Stimulated activated CD8-positive, alpha-beta memory T cell treated with anti-CD3 and anti-CD28 coated beads, Interleukin-7, amount 100 ng/mL, for 4 hours (primary cell): ENCODE results near the gene EVI5L.
"Not testable (repeated sequence)": the region's sequence is repeated elsewhere in the genome, so short reads cannot be mapped to it uniquely, and the experiment has no call there.

ENCODE experiments used
- DNase-seq, 2 donors: peaks; one replicate each; pipeline ENCODE4 v3.0.0-alpha.2; 2020; ENCODE audit warnings: low read depth in 2 of 2

The EVI5L gene

GRCh38 chr19:7845390-7846154 is 15.6 kb downstream of the EVI5L start:
- DNase-seq = no peak

- no peak for DNase-seq
Observed at GRCh38 chr19:7846155-7846646, 16.2 kb downstream of the EVI5L start.

GRCh38 chr19:7847664-7848063 is 17.6 kb downstream of the EVI5L start:
- no peak for DNase-seq

- no peak for DNase-seq
Observed at GRCh38 chr19:7848779-7849457, 18.9 kb downstream of the EVI5L start.

GRCh38 chr19:7849631-7849999 is 19.6 kb downstream of the EVI5L start:
- no peak for DNase-seq

- no peak for DNase-seq
Observed at GRCh38 chr19:7850000-7850813, 20.2 kb downstream of the EVI5L start.

GRCh38 chr19:7850945-7851622 is 21.1 kb downstream of the EVI5L start:
- DNase-seq = no peak

GRCh38 chr19:7851623-7852500 is 21.8 kb downstream of the EVI5L start:
- DNase-seq = no peak

- peak in 1 of 2 donors; percentile 50 for DNase-seq
Observed at GRCh38 chr19:7852851-7853769, 23.1 kb downstream of the EVI5L start.

GRCh38 chr19:7853770-7854128 is 23.7 kb downstream of the EVI5L start:
- DNase-seq = no peak

GRCh38 chr19:7855426-7856108 is 25.5 kb downstream of the EVI5L start:
- DNase-seq = no peak

GRCh38 chr19:7856109-7856591 is 26.1 kb downstream of the EVI5L start:
- DNase-seq = no peak

- no peak for DNase-seq
Observed at GRCh38 chr19:7856679-7857663, 27.0 kb downstream of the EVI5L start.

- no peak for DNase-seq
Observed at GRCh38 chr19:7857727-7858108, 27.7 kb downstream of the EVI5L start.

GRCh38 chr19:7858109-7858770 is 28.2 kb downstream of the EVI5L start:
- no peak for DNase-seq

GRCh38 chr19:7859087-7859486 is 29.1 kb downstream of the EVI5L start:
- not testable (repeated sequence) for DNase-seq
